ENCODE results near the gene EPS15. TPM values are rescaled to one million over a fixed set of nuclear protein-coding genes. Genes with fewer than 3 reads are reported as not detected.
"Not testable (repeated sequence)": the region's sequence is repeated elsewhere in the genome, so short reads cannot be mapped to it uniquely, and the experiment has no call there.

EPS15 gene
- total and polyA plus RNA-seq, 12 donors: 12.4 to 81.4 (median 63.0) TPM

DNA sequence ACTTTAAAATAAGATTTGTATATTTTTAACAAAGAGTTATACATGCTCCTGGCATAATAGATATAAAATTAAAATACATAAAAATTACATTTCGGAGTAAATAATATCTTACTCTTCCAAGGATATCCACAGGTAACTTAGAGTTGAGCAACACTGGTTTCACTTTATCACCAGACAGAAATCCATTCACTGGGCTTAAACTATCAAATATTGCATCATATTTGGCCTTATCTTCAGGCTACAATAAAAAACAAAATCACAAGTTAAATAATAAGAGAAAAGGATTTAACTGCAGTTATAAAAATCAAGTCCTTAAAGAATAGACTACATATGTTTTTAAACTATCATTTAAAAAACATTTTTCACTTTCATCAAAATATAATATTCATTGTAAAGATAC lies 55.5 kb downstream of the EPS15 start:
- TF ChIP-seq, protein P1, sequence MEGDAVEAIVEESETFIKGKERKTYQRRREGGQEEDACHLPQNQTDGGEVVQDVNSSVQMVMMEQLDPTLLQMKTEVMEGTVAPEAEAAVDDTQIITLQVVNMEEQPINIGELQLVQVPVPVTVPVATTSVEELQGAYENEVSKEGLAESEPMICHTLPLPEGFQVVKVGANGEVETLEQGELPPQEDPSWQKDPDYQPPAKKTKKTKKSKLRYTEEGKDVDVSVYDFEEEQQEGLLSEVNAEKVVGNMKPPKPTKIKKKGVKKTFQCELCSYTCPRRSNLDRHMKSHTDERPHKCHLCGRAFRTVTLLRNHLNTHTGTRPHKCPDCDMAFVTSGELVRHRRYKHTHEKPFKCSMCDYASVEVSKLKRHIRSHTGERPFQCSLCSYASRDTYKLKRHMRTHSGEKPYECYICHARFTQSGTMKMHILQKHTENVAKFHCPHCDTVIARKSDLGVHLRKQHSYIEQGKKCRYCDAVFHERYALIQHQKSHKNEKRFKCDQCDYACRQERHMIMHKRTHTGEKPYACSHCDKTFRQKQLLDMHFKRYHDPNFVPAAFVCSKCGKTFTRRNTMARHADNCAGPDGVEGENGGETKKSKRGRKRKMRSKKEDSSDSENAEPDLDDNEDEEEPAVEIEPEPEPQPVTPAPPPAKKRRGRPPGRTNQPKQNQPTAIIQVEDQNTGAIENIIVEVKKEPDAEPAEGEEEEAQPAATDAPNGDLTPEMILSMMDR (IDR thresholded peaks at IDR 0.05): no peak
- no peak for ATAC-seq
- Histone ChIP-seq H3K4me1 (no peaks in the 10 kb centered on the region), H3K27ac (no peak overlapping the region), H3K4me3 (no peak overlapping the region), H3K36me3 (peaks cover 0 to 94% (median 21%) of the 10 kb centered on the region in 9 donors), H3K27me3 (no peaks in the 10 kb centered on the region), H3K9me3 (no peaks in the 10 kb centered on the region)
- intact Hi-C loops (cut with DNase I): loop anchor here in 1 of 10 donors (2.0 kb wide), 1 partner anchor 51 kb away; no protein-coding TSS in a partner anchor
- 97 to 98% methylated on average over 1 of the region's 1 CpG for WGBS, 2 donors
- DNase-seq: no peak

GRCh38 chr1:51462289-51462688 lies 56.8 kb downstream of the EPS15 start:
- not testable (repeated sequence) for DNase-seq, H3K4me3 ChIP-seq, H3K4me1 ChIP-seq, H3K27me3 ChIP-seq, H3K9me3 ChIP-seq, ATAC-seq, H3K27ac ChIP-seq
- WGBS, 2 donors: 73 to 74% methylated on average over 2 of the region's 2 CpGs
- peaks cover 0 to 94% (median 23%) of the 10 kb centered on the region in 9 donors for H3K36me3 ChIP-seq
- intact Hi-C loops (cut with DNase I): loop anchor here in 1 of 10 donors (2.0 kb wide), 1 partner anchor 53 kb away; no protein-coding TSS in a partner anchor

DNA sequence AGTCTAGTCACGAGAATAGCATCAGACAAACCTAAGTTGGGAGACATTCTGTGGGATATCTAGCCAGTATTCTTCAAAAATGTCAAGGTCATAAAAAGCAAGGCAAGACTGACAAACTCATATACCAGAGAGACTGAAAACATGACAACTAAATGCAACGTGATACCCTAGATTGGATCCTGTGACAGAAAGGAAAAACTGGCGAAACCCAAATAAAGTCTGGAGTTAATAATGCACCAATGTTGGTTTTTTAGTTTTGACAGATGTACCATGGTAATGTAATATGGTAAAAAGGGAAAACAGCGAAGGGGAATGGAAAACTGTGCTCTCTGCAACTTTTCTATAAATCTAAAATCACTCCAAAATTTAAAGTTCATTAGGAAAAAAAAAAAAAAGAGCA lies 64.5 kb downstream of the EPS15 start:
- Histone ChIP-seq H3K9me3 (no peaks in the 10 kb centered on the region), H3K4me1 (peaks cover 0 to 16% (median 0%) of the 10 kb centered on the region in 9 donors), H3K27me3 (no peaks in the 10 kb centered on the region), H3K4me3 (no peak overlapping the region), H3K36me3 (peaks cover 0 to 83% (median 15%) of the 10 kb centered on the region in 9 donors), H3K27ac (no peak overlapping the region)
- WGBS, 2 donors: 83 to 84% methylated on average over 4 of the region's 4 CpGs
- TF ChIP-seq, protein P1 (IDR thresholded peaks at IDR 0.05): no peak
- intact Hi-C loops (cut with DNase I): no loop called here
- no peak for DNase-seq
- no peak for ATAC-seq

GRCh38 chr1:51453010-51453409 lies 66.1 kb downstream of the EPS15 start:
- WGBS, 2 donors: 47 to 50% methylated on average over 2 of the region's 2 CpGs
- peak in 1 of 8 donors; percentile 41 for ATAC-seq
- TF ChIP-seq, protein P1 (IDR thresholded peaks at IDR 0.05): no peak

GRCh38 chr1:51448844-51449454 lies 70.1 kb downstream of the EPS15 start:
- 72 to 76% methylated on average over 1 of the region's 1 CpG for WGBS, 2 donors
- ATAC-seq; DNase-seq; H3K27ac ChIP-seq; H3K9me3 ChIP-seq; H3K27me3 ChIP-seq; intact Hi-C loops (cut with DNase I); H3K4me3 ChIP-seq: not testable (repeated sequence)
- peaks cover 0 to 69% (median 4%) of the 10 kb centered on the region in 9 donors for H3K36me3 ChIP-seq
- peaks cover 0 to 38% (median 13%) of the 10 kb centered on the region in 9 donors for H3K4me1 ChIP-seq

More at GRCh38 chr1:51453010-51453409, 66.1 kb downstream of the EPS15 start:
- H3K4me1 ChIP-seq: peaks cover 0 to 16% (median 0%) of the 10 kb centered on the region in 9 donors
- H3K27me3 ChIP-seq: no peaks in the 10 kb centered on the region
- intact Hi-C loops (cut with DNase I): no loop called here
- peak overlapping the region in 1 of 10 donors; percentile 41 for H3K27ac ChIP-seq
- H3K36me3 ChIP-seq: peaks cover 0 to 74% (median 3%) of the 10 kb centered on the region in 9 donors
- H3K9me3 ChIP-seq: no peaks in the 10 kb centered on the region
- DNase-seq: no peak
- H3K4me3 ChIP-seq: no peak overlapping the region

Data from heart right ventricle (tissue), 16 donors.